Measurements from ENCODE around the gene LSM14B.

The LSM14B gene

DNA sequence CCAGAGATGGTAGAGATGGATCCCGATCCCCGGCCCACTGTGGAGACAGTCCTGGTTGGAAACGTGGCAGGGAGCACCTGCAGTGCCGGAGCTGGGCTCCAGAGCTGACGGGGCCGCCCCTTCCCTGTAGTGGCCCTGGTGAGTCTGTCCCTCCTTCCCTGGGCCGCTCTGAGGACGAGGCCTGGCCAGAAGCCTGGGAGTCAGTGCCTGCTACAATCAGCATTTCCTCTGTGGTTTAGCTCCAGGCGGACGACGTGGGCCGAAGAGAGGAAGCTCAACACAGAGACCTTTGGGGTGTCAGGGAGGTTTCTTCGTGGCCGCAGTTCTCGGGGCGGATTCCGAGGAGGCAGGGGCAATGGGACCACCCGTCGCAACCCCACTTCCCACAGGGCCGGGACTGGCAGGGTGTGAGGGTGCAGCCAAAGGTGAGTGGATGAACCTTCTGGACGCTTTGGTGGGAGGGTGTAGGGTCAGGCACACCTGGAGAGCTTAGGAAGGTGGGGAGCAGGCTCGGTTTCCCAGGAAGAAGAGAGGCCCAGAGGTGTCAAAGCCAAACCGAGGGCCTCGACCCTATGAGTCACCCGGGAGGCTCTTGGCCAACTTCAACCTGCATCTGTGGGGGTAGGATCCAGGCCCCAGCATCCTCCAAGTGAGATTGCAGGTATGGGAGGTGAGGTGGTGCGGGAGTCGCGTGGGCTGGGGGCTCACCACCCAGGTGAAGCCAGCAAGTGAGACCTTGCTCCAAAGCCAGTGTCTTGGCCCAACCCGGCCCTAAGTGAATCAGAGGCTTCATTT is 11.0 kb downstream of the LSM14B start:
- no peak for DNase-seq

DNA sequence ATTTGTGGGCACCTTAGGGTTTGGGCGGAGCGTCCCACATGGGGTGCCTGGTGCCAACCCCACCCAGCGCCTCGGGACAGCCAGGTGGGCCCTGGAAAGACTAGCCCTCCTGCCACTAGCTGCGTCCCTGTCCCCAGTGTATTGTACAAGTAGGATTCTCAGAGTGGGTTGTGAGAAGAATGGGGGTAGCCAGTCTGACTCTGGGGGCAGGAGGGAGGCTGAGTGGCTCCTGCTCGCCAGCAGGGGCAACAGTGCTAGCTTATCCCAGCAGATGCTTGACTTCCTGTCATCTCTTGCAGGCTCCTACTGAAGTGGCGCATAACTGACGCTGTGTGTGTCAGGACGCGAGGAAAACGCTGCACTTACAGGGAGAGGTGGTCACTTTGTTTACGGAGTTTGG is 11.6 kb downstream of the LSM14B start:
- no peak for DNase-seq

DNA sequence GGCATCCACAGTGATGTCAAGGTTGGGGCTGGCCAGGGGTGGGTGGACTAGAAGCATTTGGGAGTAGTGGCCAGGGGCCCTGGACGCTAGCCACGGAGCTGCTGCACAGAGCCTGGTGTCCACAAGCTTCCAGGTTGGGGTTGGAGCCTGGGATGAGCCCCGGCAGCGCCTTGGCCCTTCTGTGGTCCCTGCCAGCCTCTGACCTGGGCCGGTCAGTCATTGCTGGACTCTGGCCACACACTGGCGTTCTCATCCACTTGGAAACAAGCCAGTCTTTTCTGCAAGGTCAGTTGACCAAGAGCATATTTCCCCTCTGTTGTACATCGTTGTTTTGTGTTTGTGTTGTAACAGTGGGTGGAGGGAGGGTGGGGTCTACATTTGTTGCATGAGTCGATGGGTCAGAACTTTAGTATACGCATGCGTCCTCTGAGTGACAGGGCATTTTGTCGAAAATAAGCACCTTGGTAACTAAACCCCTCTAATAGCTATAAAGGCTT is 12.5 kb downstream of the LSM14B start:
- no peak for DNase-seq

DNA sequence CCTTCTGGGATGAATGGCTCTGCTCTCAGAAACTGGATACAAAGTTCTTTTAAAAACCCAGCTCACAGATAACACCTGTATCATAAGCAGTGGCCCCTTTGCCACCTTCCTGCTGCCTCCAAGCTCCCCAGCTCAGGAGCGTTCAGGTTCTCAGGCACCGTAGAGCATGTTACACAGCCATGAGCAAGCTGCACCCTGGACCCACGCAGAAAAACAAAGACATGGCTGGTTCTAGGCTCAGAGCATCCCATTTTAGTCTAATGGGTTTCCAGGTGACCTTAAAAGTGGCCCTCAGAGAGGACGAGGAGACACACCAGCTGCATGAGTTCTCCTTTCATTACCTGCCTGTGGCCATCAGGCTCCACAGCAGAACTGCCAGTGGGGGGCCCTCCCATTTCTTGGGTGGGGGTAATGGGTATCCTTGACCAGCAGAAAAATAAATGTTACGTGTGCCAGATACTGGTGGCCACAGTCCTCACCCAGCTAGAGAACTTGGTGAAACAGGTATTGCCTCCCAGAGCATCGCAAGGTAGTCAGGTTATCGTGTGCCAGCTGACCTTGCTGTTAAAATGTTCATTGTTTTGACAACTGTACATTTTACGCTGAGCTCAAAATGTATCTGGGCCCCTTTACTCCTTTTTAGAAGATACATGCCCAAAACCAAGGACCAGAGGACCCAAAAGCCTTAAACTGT is 13.4 kb downstream of the LSM14B start:
- no peak for DNase-seq

DNA sequence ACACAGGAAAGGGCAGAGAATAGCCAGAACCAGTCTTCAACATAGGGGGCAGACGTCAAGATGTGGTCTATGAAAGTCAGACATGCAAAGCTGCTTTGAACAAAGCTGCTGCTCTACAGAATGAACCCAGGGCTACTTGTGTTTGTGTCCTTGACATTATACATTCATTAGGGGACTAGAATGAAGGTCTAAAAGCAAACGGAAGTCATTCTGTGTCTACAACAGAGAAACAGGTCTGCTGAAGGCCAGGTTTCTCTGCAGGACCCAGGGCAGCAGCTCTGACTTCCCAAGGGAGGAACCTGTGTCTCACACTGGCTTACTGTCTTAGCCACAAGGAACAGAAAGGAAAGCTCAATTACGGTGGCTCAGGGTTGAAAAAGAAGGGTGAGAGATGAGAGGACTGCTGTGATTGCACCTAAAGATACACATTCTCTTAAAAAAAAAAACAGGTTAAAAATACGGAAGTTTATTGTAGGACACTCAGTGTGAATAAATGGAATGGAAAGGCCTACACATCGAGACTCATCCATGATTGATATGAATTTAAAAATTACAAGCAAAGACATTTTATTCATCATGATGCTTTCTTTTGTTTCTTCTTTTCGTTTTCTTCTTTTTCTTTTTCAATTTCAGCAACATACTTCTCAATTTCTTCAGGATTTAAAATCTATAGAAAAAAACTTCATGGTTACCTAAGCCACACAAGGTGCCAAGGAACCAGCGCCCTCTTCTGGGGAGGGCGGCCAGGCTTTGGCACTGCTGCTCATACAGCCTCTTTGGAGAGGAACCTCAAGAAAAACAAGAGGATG is 14.2 kb downstream of the LSM14B start:
- DNase-seq = peak; percentile 34 to 54

DNA sequence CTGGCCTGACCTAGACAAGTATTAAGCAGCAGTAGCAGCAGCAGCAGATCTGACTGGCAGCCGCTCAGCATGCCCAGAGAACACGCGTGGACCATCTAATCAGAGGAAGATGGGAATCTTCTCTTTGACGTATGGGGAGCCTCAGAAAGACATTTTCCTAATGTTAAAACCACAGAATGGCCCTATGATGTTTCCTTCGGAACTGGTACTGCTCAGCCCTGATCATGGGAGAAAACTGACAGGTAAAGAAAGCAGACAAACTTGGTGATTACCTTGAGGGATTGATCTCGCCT is 14.8 kb downstream of the LSM14B start:
- DNase-seq = no peak

DNA sequence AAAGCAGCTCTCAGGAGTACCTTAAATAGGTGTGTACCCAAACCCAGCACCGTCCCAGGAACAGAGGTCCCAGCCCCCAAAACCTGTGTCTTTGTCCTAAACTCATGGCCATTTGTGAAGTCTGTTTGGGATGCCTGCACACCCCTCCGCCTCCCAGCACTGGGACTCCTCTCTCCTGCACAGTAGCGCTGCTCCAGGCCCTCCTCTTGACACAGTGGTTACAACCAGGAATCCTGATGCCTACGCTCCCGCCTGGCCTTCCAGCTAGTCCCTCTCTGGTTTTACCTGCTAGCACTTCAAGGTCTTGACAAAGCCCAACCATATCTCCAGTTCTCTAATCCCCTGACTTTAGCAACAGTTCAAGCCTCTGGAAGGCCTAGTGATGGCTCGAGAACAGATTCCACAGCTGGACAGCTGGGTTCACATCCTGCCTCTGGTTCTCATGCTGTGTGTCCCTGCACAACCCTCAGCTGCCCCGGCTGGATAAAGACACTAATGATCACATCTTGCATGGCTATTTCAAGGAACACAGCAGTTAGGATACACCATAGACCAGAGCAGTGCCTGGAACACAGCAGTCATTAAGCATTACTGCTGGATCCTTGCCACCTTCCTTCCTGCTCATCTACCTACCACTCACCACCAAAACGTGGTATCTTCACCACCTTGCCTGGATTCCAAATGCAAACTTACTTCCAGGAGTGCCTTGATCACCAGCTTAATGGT is 15.4 kb downstream of the LSM14B start:
- DNase-seq = no peak

DNA sequence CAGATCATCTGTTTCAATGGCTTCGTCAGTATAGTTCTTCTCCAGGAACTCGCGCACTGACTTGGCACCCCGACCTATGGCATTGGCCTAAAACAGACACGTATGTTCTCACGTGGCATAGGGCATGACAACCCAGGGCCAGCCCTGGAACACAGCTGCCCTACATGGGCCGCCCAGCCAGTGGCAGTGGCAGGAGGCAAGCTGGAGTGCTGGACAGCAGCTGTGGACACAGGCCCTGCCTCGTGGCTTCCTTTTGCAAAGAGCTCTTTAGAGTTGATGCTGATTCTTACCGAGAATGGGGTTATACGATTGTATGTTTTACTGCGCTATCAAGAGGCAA is 15.9 kb downstream of the LSM14B start:
- DNase-seq = no peak

DNA sequence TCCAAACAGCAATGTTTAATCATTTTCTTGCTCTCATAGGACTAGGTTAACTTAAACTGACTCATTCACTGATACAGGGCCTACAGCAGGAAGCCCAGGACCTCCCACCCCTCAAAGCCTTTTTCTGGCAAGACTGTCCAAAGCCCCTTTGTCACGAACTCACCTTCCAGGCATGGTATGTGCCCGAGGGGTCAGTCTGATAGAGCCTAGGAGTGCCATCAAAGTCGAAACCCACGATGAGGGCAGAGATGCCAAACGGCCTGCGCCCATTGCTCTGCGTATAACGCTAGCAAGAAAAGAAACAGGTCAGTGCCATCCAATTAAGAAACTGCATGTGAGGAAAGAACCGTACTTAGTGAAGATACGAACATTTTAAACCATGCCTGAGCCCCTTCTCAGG is 16.6 kb downstream of the LSM14B start:
- no peak for DNase-seq

DNA sequence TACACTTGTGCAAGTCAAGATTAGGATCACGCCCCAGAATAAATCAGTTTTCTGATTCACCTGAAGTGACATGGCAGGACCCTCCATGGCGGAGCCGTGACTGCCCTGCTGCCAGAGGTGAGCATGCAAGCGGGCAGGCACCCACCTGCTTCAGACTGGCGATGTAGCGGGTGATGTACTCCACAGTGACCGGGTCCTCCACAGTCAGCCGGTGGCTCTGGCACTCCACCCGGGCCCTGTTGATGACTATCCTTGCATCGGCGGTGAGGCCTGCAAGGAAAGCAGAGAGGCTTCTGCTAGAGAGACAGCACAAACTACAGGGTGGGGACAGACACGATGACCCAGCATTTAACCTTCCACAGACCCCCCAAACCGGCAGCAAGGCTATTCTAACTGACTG is 17.4 kb downstream of the LSM14B start:
- DNase-seq = no peak

DNA sequence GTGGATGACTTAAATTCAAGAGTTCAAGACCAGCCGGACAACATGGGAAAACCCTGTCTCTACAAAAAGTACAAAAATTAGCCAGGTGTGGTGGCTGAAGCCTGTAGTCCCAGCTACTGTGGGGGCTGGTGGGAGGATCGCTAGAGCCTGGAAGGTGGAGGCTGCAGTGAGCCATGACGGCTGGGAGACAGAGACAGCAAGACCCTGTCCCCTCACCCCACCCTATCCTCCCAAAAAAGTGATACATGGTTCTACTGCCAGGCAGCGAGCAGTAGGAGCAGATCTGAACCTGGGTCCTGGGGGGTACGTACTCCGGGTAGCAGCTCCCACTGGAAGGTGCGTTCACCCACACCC is 18.7 kb downstream of the LSM14B start:
- no peak for DNase-seq

DNA sequence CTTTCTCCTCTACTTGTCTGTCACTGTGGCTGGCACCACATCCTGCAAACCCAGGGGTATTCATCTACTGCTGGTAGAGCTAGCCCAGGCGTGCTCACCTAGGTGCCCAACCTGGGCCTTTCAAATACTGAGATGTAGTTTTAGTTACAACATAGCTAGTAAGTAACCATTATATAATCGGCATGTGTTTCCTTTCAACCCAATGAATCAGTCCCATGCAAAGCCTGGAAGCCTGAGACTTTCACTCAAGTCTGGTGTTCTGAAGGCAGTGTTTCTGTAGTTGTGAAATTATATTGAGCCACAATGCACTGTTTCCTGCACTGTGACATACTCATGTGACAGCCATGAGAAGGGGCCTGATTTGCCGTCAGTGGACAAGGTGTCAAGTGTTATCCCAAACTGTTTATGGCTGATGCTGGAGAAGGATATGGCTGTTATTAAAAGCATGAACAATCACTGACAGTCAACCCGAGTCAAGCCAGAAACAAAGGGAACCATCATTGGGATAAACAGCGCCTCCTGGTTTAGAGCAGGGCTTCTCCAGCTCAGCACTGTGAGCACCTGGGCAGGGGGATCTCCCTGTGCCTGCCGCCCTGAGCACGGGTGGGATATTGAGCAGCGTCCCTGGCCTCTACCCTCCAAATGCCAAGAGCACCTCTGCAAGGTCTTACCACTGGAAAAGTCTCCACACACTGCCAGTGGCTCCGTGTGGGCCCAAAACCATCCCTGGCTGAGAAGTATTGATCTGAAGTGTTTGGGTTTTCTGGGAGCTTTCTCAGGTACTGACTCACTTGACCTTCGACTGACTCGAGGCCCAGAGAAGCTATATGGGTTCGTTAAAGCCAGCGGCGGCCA is 19.3 kb downstream of the LSM14B start:
- DNase-seq = no peak

DNA sequence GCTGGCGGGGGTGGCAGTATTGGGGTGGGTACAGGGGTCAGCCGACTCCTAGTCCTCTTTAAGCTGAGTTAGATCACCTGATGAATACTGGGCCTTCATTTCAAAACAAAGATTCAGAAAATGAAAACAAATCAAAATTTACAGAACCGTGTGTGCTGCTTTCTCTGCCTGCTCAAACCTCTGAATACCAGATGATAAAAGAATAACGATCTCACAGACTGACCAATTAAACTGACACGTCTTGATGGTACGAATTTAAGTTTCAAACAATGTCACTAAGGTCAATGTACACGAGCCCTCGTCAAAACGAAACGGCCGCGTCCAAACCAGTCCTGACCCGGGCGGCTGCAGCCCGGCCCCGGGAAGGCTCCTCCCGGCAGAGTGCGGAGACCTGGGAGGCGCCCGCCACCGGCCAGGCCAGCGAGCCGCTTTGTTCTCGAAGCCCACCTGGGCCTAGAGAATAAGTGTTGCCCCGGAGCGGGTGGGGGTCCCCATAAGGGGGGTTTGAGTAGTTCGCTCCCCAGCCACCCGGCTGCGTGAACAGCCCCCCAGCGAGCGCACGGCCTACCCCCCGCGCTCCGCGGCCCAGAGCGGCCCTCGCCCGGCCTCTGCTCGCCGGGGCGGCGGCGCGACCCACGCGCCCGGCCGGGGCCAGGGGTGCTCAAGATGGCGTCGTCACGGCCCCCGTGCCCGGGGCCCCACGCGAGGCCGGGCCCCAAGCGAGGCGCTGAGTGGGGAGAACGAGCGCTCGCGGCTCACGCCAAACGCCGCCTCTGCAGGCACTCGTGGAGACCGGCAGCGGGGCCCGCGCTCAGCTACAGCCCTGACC is 20.2 kb downstream of the LSM14B start:
- DNase-seq = no peak

DNA sequence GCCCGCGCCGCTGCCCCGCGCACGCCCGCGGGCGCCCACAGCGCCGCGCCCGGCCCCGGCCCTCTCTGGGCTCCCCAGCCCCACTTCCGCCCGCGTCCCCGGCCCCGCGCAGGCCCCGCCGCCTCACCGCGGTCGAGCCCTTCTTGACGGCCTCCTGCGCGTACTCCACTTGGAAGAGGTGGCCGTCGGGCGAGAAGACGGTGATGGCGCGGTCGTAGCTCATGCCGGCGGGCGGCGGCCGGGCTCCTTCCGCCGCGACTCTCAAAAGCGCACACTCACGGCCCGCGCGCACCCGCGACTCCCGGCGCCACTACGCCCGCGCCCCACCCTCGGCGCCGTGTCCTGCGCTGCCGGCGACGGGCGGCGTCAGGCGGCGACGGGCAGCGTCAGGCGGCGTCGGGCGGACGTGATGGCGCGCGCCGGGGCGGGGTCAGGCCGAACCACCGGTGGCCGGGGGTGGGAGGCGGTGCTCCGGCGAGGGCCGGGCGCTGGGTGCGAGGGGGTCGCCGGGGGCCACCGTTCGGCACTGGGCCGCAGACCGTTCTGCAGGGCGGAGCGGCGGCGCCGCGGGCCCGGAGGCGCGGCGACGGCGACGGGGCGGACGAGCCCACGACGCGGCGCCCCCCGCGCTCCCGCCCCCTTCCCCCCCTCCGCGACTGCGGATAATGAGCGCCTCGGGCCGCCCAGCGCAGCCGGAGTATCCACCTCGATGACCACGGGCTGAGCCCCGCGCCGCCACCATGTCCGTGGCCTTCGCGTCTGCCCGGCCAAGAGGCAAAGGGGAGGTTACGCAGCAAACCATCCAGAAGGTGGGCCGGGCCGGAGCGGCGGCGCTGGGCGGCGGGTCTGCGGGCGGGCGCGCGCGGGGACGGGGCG is 21.0 kb downstream of the LSM14B start, which contains the start of the genes PSMA7 and SS18L1:
Gene PSMA7, minus strand, starts transcription at position 314 of the 876 bp plus-strand sequence. Its CDS starts 91 bp downstream, at position 223.
Gene SS18L1, plus strand, starts transcription at position 689 of the 876 bp plus-strand sequence. Its CDS starts 52 bp downstream, at position 741.
- peak; percentile 89 to 90 for DNase-seq

DNA sequence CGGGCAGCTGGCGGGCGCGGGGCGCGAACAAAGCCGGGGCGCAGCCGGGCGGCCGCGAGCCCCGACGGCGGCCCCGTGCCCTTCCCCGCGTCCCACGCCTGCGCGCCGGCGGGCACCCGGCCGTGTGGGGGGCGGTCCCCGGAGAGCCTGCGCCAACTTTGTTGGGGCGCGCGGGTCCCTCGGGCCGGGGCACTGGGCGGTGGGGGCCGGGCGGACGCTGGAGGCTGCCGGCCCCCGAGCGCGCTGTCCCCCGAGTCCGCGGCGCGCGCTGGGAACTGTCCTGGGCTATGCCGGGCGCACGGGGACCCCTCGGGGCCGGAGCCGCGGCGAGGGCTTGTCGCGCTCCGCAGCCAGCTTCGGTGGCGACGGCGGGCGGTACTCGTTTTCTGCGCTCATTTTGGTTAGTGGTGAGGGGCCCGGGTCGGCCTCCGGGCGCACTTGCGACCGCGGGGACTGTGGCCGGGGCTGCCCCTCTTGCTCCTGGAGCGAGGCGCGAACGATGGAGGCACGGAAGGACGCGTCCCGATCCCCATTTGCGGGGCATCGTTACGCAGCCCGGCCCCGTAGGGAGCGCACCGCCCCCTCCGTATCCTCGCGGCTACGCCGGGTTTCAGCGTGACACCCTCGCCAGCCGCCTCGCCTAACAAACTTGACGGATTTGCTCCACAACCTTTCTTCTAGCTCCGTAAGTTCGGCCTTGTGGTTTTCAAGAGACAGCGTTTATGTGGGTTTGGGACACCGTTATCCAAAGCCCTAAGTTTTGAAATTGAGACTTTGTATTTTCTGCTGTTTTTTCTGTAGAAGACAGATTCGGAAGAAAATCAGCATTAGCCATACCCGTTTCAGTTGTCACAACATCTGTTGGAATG is 21.9 kb downstream of the LSM14B start:
- DNase-seq = peak in 1 of 2 experiments; percentile 61

DNA sequence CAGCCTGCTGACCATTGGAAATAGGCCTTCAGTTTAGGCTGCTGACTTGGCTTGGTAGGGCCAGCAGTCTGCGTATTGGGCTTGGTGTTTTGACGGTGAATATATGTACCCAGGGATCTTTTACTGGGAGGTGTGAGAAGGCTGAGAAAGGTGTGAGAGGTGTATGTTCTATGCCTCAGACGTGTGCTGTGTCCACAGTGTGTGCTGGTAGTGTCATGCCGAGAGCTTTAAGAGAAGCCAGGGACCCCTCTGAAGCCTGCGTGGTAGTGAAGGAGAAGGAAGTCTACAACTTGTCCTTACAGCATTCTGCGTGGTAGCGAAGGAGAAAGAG is 23.4 kb downstream of the LSM14B start:
- no peak for DNase-seq

DNA sequence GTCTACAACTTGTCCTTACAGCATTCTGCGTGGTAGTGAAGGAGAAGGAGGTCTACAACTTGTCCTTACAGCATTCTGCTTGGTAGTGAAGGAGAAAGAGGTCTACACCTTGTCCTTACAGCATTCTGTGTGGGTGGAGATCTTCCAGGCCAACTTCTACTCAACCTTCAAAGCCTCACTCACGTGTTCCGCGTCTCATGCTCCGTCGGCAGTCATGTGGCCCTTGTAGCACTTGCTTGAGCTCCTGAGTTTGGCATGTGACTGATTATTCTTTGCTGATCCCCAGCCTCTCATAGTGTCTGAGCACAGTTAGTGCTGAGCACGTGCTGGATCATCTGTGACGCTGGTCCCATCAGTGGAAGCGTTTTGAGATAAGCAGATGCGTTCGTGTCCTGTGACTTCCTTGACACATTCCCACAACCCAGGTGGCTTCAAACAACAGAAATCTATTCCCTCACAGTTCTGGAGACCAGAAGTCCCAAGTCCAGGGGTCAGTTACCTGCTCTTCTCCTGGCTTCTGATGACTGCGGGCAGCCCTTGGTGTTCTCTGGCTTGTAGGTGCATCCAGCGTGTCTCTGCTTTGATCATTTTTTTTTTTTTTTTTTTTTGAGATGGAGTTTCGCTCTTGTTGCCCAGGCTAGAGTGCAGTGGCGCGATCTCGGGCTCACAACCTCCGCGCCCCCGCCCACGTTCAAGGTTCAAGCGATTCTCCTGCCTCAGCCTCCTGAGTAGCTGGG is 23.9 kb downstream of the LSM14B start:
- DNase-seq = no peak

DNA sequence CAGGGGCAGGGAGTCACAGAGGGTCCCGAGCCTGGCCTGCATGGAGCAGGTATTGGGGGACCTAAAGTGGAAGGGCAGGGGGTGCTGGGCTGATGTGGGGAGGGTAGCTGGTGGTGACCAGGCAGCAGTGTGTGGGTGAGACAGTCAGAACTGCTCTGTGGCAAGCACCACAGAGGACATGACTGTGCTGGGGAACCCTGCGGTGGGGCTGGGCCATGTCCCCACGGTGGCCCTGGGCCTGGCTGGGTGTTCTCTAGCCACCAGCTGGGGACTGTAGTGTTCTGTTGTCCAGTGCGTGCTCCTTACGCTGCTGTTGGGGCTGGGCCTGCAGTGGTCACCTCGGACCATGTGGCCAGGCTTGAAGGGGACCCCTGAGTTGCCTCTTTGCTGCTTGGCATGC is 24.9 kb downstream of the LSM14B start:
- no peak for DNase-seq
